Measurements from ENCODE around the gene IP6K1.
"Not testable (repeated sequence)": the region's sequence is repeated elsewhere in the genome, so short reads cannot be mapped to it uniquely, and the experiment has no call there.

IP6K1 gene

DNA sequence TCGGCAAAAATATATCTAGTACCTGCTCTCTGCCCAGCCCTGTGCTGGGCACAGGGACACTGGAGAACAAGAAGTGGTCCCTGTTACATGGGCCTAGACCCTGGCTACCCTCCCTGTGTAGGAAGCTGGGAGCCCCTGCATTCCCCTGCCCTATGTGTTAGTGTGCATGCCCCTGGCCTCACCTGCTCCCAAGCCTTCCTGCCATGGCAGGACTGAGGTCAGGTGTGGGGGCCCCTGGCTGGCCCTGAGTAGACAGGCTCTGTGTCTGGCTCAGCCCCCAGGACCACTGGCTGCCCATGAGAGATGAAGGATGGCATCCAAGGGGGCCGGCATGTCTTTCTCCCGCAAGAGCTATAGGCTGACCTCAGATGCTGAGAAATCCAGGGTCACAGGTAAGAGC, 95.5 kb downstream of the IP6K1 start:
- DNase-seq (ENCODE audit: low read depth, low spot score); in situ Hi-C loops (cut with HindIII; ENCODE audit: low sequenced_read_pairs); H3K4me3 ChIP-seq (ENCODE audit: low read depth, low read length): not testable (repeated sequence)

DNA sequence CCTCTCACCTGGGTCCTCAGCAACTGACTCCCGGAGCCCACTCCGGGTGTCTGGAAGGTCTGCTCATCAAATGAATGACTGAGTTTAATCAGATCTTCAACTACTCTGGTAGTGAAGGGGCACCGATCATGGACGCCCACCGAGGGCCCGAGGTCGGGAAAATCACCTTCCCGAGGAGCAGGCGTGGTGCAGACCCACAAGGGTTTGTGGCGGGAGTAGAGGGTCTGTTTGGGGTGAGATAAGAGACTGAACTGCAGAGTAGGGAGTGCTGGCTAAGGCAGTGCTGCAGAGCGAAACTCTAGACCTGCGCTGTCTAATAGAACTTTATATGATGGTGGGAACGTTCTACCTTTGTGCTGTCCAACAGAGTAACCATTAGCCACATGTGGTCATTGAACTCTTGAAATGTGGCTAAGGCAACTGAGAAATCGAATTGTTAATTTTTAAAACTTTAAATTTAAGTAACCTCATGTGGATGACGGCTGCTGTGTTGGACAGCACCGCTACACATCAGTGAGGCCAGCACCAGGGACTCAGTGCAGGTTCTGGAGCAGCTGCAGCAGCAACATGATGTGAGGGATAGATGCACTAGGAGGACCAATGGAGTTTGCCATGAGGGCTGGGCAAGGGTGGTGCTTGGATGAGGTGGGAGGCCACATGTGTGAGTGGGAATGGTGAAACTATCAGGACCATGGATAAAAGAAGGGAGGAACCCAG, 96.3 kb downstream of the IP6K1 start:
- H3K4me3 ChIP-seq (ENCODE audit: low read depth, low read length), result peak overlapping the region; percentile 96
- DNase-seq (ENCODE audit: low read depth, low spot score); in situ Hi-C loops (cut with HindIII; ENCODE audit: low sequenced_read_pairs): not testable (repeated sequence)

DNA sequence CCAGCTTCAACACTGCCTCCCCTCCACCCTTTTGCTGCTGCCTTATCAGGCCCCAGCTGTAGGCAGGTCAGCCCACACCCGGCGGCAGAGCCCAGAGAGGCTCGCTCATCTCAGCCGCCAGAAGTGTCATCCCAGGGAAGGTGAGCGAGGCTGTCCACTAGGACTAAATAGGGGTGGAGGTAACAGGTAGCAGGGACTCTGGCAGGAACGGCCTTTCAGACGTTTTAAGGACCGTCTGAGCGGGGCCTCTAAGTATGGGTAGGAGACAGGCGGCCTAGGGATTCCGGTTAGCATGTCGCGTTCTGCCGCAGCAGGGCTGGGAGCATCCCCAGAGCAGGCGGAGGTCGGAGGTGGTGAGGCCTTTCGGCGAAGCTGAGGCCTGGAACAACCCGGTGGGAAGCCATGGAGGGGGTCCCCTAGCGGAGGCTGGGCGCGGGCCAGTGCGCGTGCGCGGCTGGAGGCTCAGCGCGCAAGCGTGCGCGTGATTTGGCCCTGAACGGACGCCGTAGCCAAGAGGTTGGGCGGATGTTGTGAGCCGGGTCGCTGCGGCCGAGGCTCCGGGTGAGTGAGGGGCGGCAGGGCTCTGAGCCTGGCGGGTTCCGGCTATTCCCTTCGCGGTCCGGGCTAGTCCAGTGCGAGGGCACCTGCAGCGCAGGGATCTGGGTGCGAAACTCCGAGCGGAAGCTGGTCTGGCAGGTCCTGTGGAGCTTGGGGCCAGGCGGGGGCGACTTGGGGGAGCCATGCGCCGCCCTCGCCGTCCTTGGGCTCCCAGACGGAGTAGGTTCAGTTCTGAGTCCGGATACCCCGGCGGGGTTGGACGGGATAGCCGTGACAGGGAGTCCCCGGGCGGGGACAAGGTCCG, 97.1 kb downstream of the IP6K1 start, which contains the start of the genes MST1 and RNF123:
Gene MST1, minus strand, starts transcription at position 429 of the 862 bp plus-strand sequence. CDS start 783 bp downstream, outside the sequence.
Gene RNF123, plus strand, starts transcription at position 512 of the 862 bp plus-strand sequence. CDS start 1,609 bp downstream, outside the sequence.
- in situ Hi-C loops (cut with HindIII; ENCODE audit: low sequenced_read_pairs), result no loop called here
- H3K4me3 ChIP-seq (ENCODE audit: low read depth, low read length), result peak within 1 kb of the TSS; percentile 96
- peak; percentile 87 for DNase-seq (ENCODE audit: low read depth, low spot score)
- TF ChIP-seq, protein P1, sequence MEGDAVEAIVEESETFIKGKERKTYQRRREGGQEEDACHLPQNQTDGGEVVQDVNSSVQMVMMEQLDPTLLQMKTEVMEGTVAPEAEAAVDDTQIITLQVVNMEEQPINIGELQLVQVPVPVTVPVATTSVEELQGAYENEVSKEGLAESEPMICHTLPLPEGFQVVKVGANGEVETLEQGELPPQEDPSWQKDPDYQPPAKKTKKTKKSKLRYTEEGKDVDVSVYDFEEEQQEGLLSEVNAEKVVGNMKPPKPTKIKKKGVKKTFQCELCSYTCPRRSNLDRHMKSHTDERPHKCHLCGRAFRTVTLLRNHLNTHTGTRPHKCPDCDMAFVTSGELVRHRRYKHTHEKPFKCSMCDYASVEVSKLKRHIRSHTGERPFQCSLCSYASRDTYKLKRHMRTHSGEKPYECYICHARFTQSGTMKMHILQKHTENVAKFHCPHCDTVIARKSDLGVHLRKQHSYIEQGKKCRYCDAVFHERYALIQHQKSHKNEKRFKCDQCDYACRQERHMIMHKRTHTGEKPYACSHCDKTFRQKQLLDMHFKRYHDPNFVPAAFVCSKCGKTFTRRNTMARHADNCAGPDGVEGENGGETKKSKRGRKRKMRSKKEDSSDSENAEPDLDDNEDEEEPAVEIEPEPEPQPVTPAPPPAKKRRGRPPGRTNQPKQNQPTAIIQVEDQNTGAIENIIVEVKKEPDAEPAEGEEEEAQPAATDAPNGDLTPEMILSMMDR (IDR thresholded peaks at IDR 0.05; ENCODE audit: low read depth, low read length), result peak; percentile 45

DNA sequence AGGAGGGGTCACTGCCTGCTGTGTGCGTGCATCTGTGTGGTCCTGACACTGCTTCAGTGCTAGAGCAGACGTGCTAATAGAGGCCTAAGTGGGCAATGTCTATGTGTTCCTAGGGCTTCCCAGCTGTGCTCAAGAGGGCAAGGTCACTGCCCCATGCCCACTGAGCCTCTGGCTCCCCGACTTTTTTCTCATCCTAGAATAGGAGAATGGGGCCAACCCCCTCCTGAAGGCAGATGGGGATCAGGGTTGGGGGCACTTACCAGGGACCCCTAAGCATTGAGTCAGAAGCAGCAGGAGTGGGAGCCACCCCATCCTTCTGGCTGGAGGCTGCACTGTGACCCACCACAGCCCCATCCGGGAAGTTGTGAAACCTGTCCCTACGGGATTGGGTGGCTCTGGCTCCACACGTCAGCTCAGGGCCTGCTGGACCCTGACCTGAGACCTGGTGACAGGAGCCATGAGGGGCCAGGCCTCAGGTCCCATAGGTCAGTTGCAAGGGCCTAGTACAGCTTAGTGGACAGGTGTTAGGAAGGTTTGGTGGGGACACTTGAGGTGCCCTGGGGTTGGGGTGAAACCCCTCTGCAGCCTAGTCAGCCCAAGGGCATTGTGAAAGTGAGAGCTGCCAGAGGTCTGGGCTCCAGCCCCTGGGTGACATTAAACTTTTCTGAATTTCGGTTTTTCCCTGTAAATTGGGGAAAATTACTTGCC, 97.8 kb downstream of the IP6K1 start:
- in situ Hi-C loops (cut with HindIII; ENCODE audit: low sequenced_read_pairs); DNase-seq (ENCODE audit: low read depth, low spot score): not testable (repeated sequence)
- peak overlapping the region; percentile 96 for H3K4me3 ChIP-seq (ENCODE audit: low read depth, low read length)

DNA sequence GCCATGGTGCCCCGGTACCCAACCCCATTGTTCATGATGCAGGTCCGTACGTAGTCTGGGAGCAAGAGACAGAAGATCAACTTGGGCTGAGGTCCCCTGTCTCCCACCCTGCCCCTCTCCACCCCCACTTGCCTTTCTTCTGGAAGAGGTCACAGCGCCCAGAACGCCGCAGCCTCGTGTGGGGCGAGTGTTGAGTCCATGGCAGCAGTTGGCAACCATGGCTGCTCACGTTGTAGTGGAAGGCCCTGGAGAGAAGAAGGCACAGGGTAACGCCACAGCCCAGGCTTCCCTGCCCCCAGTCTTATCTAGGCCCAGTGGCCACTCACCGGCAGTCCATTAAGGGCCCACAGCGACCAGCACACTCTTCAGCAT, 98.9 kb downstream of the IP6K1 start:
- in situ Hi-C loops (cut with HindIII; ENCODE audit: low sequenced_read_pairs); DNase-seq (ENCODE audit: low read depth, low spot score); H3K4me3 ChIP-seq (ENCODE audit: low read depth, low read length): not testable (repeated sequence)

DNA sequence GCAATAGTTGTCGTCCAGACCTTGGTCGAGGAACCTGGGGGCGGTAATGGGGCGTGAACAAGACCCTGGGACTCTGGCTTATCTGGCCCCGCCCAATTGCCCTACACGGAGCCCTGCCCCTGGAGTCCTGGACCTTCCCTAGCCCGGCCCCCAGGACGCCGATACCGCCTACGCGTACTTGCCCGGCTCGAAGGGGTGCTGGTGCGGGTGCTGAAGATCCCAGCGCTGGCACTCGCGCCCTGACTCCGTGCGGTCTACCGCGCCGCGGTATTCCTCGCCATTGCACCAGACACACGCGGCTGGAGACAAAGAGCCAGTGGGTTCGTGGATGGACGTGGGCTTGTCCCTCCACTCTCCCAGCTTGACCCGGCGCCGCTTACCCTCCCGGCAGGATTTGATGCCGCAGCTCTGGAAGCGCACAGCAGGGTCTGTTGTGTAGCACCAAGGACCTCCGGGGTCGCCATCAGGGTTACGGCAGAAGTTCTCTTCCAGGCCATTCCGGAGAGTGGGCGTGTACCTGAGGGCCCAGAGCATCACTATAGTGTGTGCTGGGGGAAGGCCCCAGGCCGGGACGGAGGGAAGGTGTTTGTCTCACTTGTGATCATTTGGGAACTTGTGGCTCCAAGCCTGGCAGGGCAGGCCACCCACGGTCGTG, 99.4 kb downstream of the IP6K1 start:
- in situ Hi-C loops (cut with HindIII; ENCODE audit: low sequenced_read_pairs), result not testable (repeated sequence)
- peak overlapping the region; percentile 17 for H3K4me3 ChIP-seq (ENCODE audit: low read depth, low read length)

DNA sequence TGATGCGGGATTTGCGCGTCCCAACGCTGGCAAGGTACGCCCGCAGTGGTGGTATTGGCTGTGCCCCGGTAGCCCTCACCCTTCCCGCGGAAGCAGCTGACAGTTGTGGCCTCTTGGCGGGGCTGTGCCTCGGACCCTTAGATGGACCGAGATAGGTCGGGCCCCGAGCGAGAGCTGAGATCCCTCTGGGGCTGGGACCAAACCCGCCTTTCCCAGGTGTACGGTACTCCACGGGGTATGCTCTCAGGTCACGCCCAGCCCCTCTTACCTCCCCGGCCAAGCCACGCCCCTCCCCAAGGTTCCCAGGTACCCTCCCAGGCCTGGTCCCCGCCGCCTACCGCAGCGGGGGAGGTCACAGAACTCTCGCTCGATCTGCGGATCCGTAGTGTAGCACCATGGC, 100.0 kb downstream of the IP6K1 start:
- peak overlapping the region; percentile 17 for H3K4me3 ChIP-seq (ENCODE audit: low read depth, low read length)
- DNase-seq (ENCODE audit: low read depth, low spot score); in situ Hi-C loops (cut with HindIII; ENCODE audit: low sequenced_read_pairs): not testable (repeated sequence)

More for the DNA sequence above, 99.4 kb downstream of the IP6K1 start:
- not testable (repeated sequence) for DNase-seq (ENCODE audit: low read depth, low spot score)

DNA sequence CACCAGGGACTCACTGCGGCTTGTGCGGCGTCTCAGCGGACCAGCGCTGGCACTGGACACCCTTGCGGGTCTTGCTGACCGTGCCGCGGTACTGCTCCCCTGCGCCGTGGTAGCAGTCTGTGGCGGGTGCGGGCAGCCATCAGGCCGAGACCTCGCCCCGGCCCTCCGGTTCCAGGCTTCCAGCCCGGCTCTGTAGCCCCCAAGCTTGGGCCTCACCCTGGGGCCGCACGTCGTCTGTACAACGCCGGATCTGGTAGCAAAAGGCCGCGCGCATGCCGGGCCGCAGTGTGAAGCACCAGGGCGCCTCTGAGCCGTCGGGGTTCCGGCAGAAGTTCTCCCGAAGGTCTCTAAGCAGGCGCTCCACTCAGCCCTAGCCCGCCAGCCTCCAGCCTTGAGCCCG, 100.5 kb downstream of the IP6K1 start:
- DNase-seq (ENCODE audit: low read depth, low spot score); in situ Hi-C loops (cut with HindIII; ENCODE audit: low sequenced_read_pairs); H3K4me3 ChIP-seq (ENCODE audit: low read depth, low read length): not testable (repeated sequence)

DNA sequence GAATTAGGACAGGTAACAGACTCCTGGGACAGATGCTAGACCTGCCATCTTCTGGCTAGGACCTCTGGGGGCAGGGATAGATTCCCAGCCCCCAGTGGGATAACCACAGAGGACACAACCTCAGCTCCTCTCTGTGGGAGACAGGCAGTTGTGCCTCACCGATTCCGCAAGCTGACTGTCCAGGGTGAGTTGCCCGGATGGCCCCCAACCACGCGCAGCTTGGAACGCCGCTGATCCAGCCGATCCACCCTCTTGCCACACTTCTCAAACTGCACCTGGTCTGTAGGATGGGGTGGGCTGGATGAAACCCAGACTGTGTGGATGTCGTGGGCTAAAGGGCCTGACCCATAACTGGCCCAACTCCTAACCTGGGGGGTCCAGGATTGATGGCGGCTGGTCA, 101.2 kb downstream of the IP6K1 start:
- in situ Hi-C loops (cut with HindIII; ENCODE audit: low sequenced_read_pairs); H3K4me3 ChIP-seq (ENCODE audit: low read depth, low read length); DNase-seq (ENCODE audit: low read depth, low spot score): not testable (repeated sequence)

DNA sequence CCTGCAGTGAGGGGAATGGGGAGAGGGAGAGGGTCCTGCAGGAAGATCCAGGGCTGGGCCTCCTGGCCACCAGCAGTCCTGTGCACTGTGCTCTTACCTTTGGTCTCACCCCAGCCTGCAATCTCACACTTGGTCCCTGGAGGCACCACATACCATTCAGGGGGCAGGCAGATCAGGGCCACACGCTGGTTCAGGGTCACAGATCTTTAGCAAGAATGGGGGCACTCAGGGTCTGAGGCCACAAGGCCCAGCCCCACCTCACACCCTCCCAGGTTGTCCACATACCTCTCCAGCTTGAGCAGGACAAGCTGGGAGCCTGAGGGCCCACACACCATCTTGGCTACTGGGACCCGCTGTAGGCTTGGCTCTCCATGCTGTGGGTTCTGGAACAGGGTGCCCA, 101.9 kb downstream of the IP6K1 start:
- in situ Hi-C loops (cut with HindIII; ENCODE audit: low sequenced_read_pairs); DNase-seq (ENCODE audit: low read depth, low spot score); H3K4me3 ChIP-seq (ENCODE audit: low read depth, low read length): not testable (repeated sequence)

DNA sequence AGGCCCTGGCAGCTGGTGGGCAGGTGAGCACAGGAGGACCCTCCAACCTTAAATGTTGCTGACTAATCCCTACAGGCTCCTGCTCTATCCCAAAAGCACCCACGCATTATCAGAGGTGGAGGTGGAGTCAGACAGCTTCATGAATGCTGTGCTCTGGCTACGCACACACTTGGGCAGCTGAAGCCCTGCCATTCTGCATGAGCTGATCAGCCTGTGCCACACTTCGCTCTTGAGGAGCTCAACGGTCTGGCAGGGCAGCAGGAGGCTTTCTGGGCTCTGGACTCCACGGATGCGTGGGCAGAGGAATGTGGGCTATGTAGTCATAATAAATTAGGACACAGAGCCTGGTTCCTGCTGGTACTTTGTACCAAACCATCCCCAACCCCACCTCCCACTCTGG, 103.2 kb downstream of the IP6K1 start:
- no peak for DNase-seq (ENCODE audit: low read depth, low spot score)
- TF ChIP-seq, protein P1 (IDR thresholded peaks at IDR 0.05; ENCODE audit: low read depth, low read length), result no peak
- in situ Hi-C loops (cut with HindIII; ENCODE audit: low sequenced_read_pairs), result no loop called here
- no peak overlapping the region for H3K4me3 ChIP-seq (ENCODE audit: low read depth, low read length)

Data from astrocyte of the spinal cord (primary cell).